SH-SY5Y (cell line): ENCODE results near the gene BLMH.

ENCODE experiments used
- GATA2 ChIP-seq: IDR thresholded peaks from 2 replicates; pipeline ENCODE4 v1.6.1; 2011; ENCODE audit warnings: mild to moderate bottlenecking, low read depth, low read length
- GATA3 ChIP-seq: IDR thresholded peaks from 2 replicates; pipeline ENCODE4 v1.6.1; 2011; ENCODE audit warnings: low read depth, mild to moderate bottlenecking, low read length, moderate library complexity

GRCh38 chr17:30324723-30325122, 33.0 kb upstream of the BLMH start:
- TF ChIP-seq GATA3 (no peak), GATA2 (no peak)
